GM10248 (cell line): ENCODE measurements around the gene ZBTB20.

Experiments
- CTCF ChIA-PET: fragments of 300-600 bp; sonication (Branson Sonifier 250); formaldehyde crosslinking; extraction: SDS; loops from one replicate; lab custom pipeline; 2021; ENCODE audit warnings: antibody characterized with exemption; lab: Yijun Ruan, JAX
- POLR2A ChIA-PET: fragments of 350-650 bp; sonication (Branson Sonifier 250); formaldehyde crosslinking; extraction: SDS; loops from one replicate; lab custom pipeline; 2020; ENCODE audit warnings: antibody characterized with exemption; lab: Yijun Ruan, JAX
- DNase-seq: peaks from one replicate; pipeline ENCODE4 v3.0.0; 2012; ENCODE audit errors: extremely low spot score
- TF ChIP-seq, protein P1 (sequence below): IDR thresholded peaks from 2 replicates; pipeline ENCODE4 v1.5.1; 2012; ENCODE audit warnings: mild to moderate bottlenecking, low read depth; ENCODE audit errors: extremely low read depth, missing control alignments, control extremely low read depth

The ZBTB20 gene

GRCh38 chr3:114355653-114356052 lies 791.4 kb downstream of the ZBTB20 start:
- CTCF ChIA-PET, result no interaction called here
- TF ChIP-seq, protein P1, sequence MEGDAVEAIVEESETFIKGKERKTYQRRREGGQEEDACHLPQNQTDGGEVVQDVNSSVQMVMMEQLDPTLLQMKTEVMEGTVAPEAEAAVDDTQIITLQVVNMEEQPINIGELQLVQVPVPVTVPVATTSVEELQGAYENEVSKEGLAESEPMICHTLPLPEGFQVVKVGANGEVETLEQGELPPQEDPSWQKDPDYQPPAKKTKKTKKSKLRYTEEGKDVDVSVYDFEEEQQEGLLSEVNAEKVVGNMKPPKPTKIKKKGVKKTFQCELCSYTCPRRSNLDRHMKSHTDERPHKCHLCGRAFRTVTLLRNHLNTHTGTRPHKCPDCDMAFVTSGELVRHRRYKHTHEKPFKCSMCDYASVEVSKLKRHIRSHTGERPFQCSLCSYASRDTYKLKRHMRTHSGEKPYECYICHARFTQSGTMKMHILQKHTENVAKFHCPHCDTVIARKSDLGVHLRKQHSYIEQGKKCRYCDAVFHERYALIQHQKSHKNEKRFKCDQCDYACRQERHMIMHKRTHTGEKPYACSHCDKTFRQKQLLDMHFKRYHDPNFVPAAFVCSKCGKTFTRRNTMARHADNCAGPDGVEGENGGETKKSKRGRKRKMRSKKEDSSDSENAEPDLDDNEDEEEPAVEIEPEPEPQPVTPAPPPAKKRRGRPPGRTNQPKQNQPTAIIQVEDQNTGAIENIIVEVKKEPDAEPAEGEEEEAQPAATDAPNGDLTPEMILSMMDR, result no peak
- POLR2A ChIA-PET, result no interaction called here
- no peak for DNase-seq

- CTCF ChIA-PET, result interaction anchor here (1.5 to 2.0 kb wide), 3 partner anchors 13 to 67 kb away, joined by 4 to 6 read pairs (median 5); no protein-coding TSS in a partner anchor
These were observed 795.3 kb downstream of the ZBTB20 start for GRCh38 chr3:114351822-114352145.

DNA sequence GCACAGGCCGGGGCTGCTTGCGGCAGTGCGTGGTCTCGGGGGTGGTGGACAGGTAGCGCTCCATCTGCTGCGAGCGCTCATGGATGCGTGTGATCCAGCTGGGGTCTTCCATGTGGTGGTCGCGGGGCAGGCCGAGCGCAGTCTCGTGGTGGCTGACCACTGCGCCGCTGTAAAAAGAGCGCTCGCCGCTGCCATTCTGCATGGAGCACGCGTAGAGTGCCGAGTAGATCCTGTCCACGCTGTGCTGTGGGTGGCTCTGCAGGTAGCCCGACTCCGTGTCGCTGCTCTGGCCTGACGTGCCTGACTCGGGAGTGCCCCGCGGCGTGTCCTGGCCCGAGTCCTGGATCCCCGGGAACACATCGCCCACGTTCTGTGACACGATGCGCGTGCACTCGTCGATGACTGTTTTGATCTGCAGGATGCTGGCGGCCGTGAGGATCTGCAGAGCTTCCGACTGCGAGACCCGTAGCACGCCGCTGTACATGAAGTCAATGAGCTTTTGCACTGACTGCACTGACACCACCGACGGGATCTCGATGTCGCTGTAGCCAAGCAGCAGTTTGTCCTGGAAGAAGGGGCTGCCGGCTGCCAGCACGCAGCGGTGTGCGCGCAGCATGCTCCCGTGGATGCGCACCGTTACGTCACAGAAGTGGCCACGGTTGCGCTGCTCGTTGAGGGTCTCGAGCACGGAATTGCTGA lies 795.8 kb downstream of the ZBTB20 start:
- no peak for DNase-seq
- CTCF ChIA-PET, result interaction anchor here (1.0 to 2.0 kb wide), 2 partner anchors 12 to 13 kb away, joined by 3 to 5 read pairs; no protein-coding TSS in a partner anchor
- TF ChIP-seq, protein P1, result no peak
- POLR2A ChIA-PET, result interaction anchor here (0.6 kb wide), 1 partner anchor 1117 kb away, joined by 3 read pairs; no protein-coding TSS in a partner anchor

More at GRCh38 chr3:114351822-114352145, 795.3 kb downstream of the ZBTB20 start:
- DNase-seq, result no peak
- TF ChIP-seq, protein P1, result no peak
- POLR2A ChIA-PET, result interaction anchor here (0.6 kb wide), 1 partner anchor 1116 kb away, joined by 3 read pairs; no protein-coding TSS in a partner anchor

DNA sequence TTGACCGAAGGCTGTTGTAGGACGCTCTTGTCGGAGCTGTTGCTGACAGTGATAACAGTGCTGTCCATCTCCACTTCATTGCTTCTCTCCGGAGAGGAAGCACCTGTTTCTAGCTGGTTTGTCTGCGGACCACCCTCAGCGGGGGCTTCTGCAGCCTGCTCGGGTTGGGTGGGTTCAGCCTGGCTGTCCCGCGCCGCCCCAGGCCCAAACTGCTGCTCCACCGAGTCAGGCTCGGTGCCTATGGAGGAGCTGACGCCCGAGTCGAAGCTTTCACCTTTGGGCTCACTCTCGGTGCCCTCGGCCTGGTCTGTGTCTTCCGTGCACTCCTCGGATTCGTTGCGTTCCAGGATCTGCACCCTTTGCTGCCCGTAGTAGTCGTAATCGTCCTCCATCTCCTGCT lies 796.4 kb downstream of the ZBTB20 start:
- DNase-seq, result no peak
- CTCF ChIA-PET, result interaction anchor here (1.0 to 2.0 kb wide), 4 partner anchors 11 to 35 kb away, joined by 3 to 7 read pairs (median 4); no protein-coding TSS in a partner anchor
- TF ChIP-seq, protein P1, result no peak
- POLR2A ChIA-PET, result no interaction called here

DNA sequence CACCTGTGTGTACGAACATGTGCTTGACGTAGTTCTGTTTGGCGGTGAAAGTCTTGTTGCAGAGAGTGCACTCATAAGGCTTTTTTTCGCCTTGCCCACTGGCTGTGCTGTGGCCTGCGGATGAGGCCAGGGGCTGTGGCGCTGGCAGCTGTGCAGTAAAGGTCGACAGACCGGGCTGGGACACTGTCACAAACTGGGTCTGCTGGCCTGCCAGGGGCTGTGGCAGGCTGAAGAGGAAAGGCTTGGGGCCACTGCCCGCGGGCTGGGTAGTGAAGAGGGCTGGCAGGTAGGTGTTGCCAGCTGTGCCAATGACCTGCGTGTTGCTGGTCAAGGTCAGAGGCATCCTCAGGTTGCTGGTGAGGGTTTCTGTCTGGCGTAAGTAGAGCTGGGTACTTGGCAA lies 796.8 kb downstream of the ZBTB20 start:
- POLR2A ChIA-PET, result no interaction called here
- TF ChIP-seq, protein P1, result no peak
- no peak for DNase-seq
- CTCF ChIA-PET, result interaction anchor here (0.7 to 2.1 kb wide), 5 partner anchors 10 to 60 kb away, joined by 3 to 7 read pairs (median 5); no protein-coding TSS in a partner anchor

DNA sequence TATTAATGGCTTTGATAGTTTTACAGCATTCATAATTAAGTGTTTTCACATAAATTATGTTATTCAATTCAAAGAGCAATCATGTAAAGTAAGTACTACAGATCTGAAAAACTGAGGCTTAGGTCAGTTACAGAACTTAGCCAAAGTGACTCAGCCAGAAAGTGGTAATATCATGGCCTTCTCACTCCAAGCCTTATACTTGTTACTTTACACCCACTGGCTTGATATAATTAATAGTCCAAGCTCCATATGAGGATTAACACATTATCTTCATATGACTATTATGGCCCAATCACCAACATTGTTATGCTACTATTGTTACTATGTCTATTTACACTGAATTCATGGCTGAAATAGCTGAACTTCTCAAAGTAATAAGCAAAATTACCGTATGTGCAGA lies 802.6 kb downstream of the ZBTB20 start:
- no peak for DNase-seq
- POLR2A ChIA-PET, result no interaction called here
- CTCF ChIA-PET, result interaction anchor here (1.0 kb wide), 1 partner anchor 94 kb away, joined by 3 read pairs; no protein-coding TSS in a partner anchor
- TF ChIP-seq, protein P1, result no peak
